ENCODE data around the gene PIP5K1B. TPM values are rescaled to one million over a fixed set of nuclear protein-coding genes. Genes with fewer than 3 reads are reported as not detected.

Gene PIP5K1B
- total and polyA plus RNA-seq, 10 of the 15 experiments (the other 5 are each of a cell fraction or from before 2014, with no cell fraction given) = 6.8 to 16.3 (median 10.6) TPM

DNA sequence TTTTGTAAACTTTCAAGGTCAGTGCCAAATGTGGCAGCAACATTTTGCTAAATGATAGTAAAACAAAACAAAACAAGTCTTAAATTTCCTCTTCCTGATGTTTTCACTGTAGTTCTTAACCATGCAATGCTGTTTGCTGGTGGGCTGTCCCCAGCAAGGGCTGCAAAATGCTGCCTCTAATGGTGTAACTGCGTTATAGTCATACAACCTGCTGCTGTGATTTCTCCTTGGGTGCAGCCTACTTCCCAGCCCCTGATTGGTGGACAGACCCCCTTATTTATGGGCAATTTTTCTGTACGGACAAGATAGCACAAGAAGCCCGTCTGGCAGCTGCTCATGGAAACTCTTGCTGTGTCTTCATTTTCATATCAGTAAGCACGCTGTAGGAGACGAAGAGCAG is 26.6 kb upstream of the PIP5K1B start:
- no TSS peak for BruUV-seq (replicated peaks)
- no peaks in the 10 kb centered on the region for H3K79me2 ChIP-seq (ENCODE audit: control insufficient read depth, insufficient read depth, low read length)
- ATAC-seq = peak; percentile 94
- H4K20me1 ChIP-seq (ENCODE audit: control insufficient read depth, insufficient read depth) = no peaks in the 10 kb centered on the region
- TF ChIP-seq RAD21 (IDR thresholded peaks at IDR 0.05; ENCODE audit: insufficient read depth, low read depth, low read length) = peak; percentile 57
- TF ChIP-seq, protein P1, sequence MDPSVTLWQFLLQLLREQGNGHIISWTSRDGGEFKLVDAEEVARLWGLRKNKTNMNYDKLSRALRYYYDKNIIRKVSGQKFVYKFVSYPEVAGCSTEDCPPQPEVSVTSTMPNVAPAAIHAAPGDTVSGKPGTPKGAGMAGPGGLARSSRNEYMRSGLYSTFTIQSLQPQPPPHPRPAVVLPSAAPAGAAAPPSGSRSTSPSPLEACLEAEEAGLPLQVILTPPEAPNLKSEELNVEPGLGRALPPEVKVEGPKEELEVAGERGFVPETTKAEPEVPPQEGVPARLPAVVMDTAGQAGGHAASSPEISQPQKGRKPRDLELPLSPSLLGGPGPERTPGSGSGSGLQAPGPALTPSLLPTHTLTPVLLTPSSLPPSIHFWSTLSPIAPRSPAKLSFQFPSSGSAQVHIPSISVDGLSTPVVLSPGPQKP (IDR thresholded peaks at IDR 0.05; ENCODE audit: low read depth, low read length) = no peak
- no peak for TF ChIP-seq WRNIP1 (IDR thresholded peaks at IDR 0.05; ENCODE audit: borderline replicate concordance, low read depth, low read length)
- TF ChIP-seq, protein P2, sequence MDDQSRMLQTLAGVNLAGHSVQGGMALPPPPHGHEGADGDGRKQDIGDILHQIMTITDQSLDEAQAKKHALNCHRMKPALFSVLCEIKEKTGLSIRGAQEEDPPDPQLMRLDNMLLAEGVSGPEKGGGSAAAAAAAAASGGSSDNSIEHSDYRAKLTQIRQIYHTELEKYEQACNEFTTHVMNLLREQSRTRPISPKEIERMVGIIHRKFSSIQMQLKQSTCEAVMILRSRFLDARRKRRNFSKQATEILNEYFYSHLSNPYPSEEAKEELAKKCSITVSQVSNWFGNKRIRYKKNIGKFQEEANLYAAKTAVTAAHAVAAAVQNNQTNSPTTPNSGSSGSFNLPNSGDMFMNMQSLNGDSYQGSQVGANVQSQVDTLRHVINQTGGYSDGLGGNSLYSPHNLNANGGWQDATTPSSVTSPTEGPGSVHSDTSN (IDR thresholded peaks at IDR 0.05; ENCODE audit: insufficient replicate concordance, low read depth, low read length) = no peak
- no peak for TF ChIP-seq ZNF217 (IDR thresholded peaks at IDR 0.05)
- no peak for TF ChIP-seq RB1 (IDR thresholded peaks at IDR 0.05; ENCODE audit: borderline replicate concordance)
- peak; percentile 20; the same call in 1 of the 2 replicates for TF ChIP-seq SMC3 (IDR thresholded peaks at IDR 0.05; ENCODE audit: borderline replicate concordance, low read length)
- no peak for TF ChIP-seq CBX3 (IDR thresholded peaks at IDR 0.05; ENCODE audit: borderline replicate concordance, low read depth)
- TF ChIP-seq, protein P3, sequence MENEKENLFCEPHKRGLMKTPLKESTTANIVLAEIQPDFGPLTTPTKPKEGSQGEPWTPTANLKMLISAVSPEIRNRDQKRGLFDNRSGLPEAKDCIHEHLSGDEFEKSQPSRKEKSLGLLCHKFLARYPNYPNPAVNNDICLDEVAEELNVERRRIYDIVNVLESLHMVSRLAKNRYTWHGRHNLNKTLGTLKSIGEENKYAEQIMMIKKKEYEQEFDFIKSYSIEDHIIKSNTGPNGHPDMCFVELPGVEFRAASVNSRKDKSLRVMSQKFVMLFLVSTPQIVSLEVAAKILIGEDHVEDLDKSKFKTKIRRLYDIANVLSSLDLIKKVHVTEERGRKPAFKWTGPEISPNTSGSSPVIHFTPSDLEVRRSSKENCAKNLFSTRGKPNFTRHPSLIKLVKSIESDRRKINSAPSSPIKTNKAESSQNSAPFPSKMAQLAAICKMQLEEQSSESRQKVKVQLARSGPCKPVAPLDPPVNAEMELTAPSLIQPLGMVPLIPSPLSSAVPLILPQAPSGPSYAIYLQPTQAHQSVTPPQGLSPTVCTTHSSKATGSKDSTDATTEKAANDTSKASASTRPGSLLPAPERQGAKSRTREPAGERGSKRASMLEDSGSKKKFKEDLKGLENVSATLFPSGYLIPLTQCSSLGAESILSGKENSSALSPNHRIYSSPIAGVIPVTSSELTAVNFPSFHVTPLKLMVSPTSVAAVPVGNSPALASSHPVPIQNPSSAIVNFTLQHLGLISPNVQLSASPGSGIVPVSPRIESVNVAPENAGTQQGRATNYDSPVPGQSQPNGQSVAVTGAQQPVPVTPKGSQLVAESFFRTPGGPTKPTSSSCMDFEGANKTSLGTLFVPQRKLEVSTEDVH (IDR thresholded peaks at IDR 0.05; ENCODE audit: low read depth, partially characterized antibody) = no peak
- no peak for TF ChIP-seq FOXK2 (IDR thresholded peaks at IDR 0.05)
- TF ChIP-seq, protein P4, sequence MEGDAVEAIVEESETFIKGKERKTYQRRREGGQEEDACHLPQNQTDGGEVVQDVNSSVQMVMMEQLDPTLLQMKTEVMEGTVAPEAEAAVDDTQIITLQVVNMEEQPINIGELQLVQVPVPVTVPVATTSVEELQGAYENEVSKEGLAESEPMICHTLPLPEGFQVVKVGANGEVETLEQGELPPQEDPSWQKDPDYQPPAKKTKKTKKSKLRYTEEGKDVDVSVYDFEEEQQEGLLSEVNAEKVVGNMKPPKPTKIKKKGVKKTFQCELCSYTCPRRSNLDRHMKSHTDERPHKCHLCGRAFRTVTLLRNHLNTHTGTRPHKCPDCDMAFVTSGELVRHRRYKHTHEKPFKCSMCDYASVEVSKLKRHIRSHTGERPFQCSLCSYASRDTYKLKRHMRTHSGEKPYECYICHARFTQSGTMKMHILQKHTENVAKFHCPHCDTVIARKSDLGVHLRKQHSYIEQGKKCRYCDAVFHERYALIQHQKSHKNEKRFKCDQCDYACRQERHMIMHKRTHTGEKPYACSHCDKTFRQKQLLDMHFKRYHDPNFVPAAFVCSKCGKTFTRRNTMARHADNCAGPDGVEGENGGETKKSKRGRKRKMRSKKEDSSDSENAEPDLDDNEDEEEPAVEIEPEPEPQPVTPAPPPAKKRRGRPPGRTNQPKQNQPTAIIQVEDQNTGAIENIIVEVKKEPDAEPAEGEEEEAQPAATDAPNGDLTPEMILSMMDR (IDR thresholded peaks at IDR 0.05 in 2 of 3, conservative IDR thresholded peaks at IDR 0.05 in 1 of 3; ENCODE audit: control insufficient read depth in 2 of 3, extremely low read depth in 1 of 3, insufficient read depth in 1 of 3, low read depth in 3 of 3, low read length in 3 of 3) = peak; percentile 42 to 58 (median 56)
- H3K27ac ChIP-seq (ENCODE audit: control insufficient read depth, insufficient read depth) = no peak overlapping the region
- ChIA-PET POLR2A (no interaction called here), SMC1A (ENCODE audit: uncharacterized antibody, unreplicated experiment) (interaction anchor here (1.1 kb wide), 1 partner anchor 25 kb away, joined by 3 read pairs; no protein-coding TSS in a partner anchor), CTCF (interaction anchor here (2.1 kb wide), 1 partner anchor 95 kb away, joined by 5 read pairs; no protein-coding TSS in a partner anchor), RAD21 (ENCODE audit: unreplicated experiment) (no interaction called here)
- intact Hi-C loops (cut with micrococcal nuclease; ENCODE audit: unreplicated experiment) = no loop called here
- in situ Hi-C loops (cut with MboI) = no loop called here
- no peak for FAIRE-seq
- H3K27me3 ChIP-seq (replicated peaks in 1 of 2; ENCODE audit: control insufficient read depth in 2 of 2, insufficient read depth in 2 of 2, low read length in 1 of 2) = no peaks in the 10 kb centered on the region
- H3K36me3 ChIP-seq (ENCODE audit: control insufficient read depth in 2 of 2, insufficient read depth in 2 of 2, low read length in 1 of 2) = no peaks in the 10 kb centered on the region
- no peak for DNase-seq (ENCODE audit: low read depth, low spot score)
- no peak overlapping the region for H3K4me2 ChIP-seq (ENCODE audit: control insufficient read depth, insufficient read depth)
- no peaks in the 10 kb centered on the region for H3K9me3 ChIP-seq (replicated peaks; ENCODE audit: control insufficient read depth, insufficient read depth, low read length)
- H3K4me1 ChIP-seq (ENCODE audit: control insufficient read depth, insufficient read depth, low read length) = no peaks in the 10 kb centered on the region
- 40% methylated on average over 5 of the region's 5 CpGs for WGBS (ENCODE audit: insufficient coverage, insufficient replicate concordance, low lambda C conversion rate, missing lambda C conversion rate)
- no peak overlapping the region for H3K4me3 ChIP-seq
- H3K9ac ChIP-seq (ENCODE audit: control insufficient read depth, insufficient read depth, low read length) = no peak overlapping the region
- H2AFZ ChIP-seq (ENCODE audit: control insufficient read depth, low read depth, low read length) = no peak overlapping the region
